Endothelial cell of umbilical vein (primary cell): ENCODE measurements around the gene MCC.

Experiments used
- EZH2 ChIP-seq: IDR thresholded peaks from 2 replicates; pipeline ENCODE4 v1.6.1; 2012; ENCODE audit warnings: borderline replicate concordance, low read depth, mild to moderate bottlenecking, moderate library complexity, low read length, inconsistent platforms; ENCODE audit not compliant: severe bottlenecking
- MAX ChIP-seq: IDR thresholded peaks from 2 replicates; pipeline ENCODE4 v1.6.1; 2011; ENCODE audit not compliant: insufficient read depth, insufficient read length
- MYC ChIP-seq: IDR thresholded peaks from one replicate; pipeline ENCODE4 v1.6.1; 2011; ENCODE audit warnings: mild to moderate bottlenecking, low read depth, low read length
- POLR2AphosphoS5 ChIP-seq: IDR thresholded peaks from 2 replicates; pipeline ENCODE4 v1.6.1; 2012; ENCODE audit warnings: low read depth, mild to moderate bottlenecking, control low read depth, low read length, moderate library complexity; ENCODE audit not compliant: insufficient read depth
- TF ChIP-seq, protein P1 (sequence below), 2 donors: IDR thresholded peaks; 1 replicate in 1 of 2; 2 replicates in 1 of 2; pipeline ENCODE4 v1.5.1; 2011; ENCODE audit warnings: low read length in 2 of 2, mild to moderate bottlenecking in 2 of 2, moderate library complexity in 2 of 2, control low read depth in 1 of 2, inconsistent platforms in 1 of 2, low read depth in 1 of 2; ENCODE audit not compliant: insufficient read depth in 1 of 2; ENCODE audit errors: extremely low read depth in 1 of 2

DNA sequence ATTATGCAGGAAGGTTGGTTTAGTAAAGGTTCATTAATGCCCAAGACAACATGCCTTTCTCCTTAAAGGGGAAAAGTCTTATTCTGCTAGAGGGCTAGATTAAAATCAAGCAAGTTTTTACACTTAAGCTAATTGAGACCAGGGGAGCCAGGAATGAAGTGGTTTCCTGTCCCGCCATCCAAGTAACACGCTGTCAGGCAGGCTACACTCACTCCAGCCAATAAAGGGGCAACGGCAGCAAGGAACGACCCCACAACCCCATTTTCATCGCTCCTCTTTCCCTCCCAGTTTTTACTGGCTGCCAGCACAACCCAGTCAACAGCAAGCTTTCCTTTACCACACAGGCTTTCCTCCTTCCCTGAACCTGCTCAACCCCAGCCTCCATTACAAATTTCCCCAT, 286.5 kb downstream of the MCC start:
- no peak for TF ChIP-seq MAX
- TF ChIP-seq, protein P1, sequence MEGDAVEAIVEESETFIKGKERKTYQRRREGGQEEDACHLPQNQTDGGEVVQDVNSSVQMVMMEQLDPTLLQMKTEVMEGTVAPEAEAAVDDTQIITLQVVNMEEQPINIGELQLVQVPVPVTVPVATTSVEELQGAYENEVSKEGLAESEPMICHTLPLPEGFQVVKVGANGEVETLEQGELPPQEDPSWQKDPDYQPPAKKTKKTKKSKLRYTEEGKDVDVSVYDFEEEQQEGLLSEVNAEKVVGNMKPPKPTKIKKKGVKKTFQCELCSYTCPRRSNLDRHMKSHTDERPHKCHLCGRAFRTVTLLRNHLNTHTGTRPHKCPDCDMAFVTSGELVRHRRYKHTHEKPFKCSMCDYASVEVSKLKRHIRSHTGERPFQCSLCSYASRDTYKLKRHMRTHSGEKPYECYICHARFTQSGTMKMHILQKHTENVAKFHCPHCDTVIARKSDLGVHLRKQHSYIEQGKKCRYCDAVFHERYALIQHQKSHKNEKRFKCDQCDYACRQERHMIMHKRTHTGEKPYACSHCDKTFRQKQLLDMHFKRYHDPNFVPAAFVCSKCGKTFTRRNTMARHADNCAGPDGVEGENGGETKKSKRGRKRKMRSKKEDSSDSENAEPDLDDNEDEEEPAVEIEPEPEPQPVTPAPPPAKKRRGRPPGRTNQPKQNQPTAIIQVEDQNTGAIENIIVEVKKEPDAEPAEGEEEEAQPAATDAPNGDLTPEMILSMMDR (IDR thresholded peaks at IDR 0.05; ENCODE audit: extremely low read depth in 1 of 2, insufficient read depth in 1 of 2, low read depth in 1 of 2, low read length in 2 of 2) = no peak
- no peak for TF ChIP-seq MYC
- no peak for TF ChIP-seq POLR2AphosphoS5
- TF ChIP-seq EZH2 = no peak
